ENCODE measurements around the gene ZBTB9. TPM values are rescaled to one million over a fixed set of nuclear protein-coding genes. Genes with fewer than 3 reads are reported as not detected.

The ZBTB9 gene
- total RNA-seq, 1 experiment from 2014 or later, result 11.4 TPM

DNA sequence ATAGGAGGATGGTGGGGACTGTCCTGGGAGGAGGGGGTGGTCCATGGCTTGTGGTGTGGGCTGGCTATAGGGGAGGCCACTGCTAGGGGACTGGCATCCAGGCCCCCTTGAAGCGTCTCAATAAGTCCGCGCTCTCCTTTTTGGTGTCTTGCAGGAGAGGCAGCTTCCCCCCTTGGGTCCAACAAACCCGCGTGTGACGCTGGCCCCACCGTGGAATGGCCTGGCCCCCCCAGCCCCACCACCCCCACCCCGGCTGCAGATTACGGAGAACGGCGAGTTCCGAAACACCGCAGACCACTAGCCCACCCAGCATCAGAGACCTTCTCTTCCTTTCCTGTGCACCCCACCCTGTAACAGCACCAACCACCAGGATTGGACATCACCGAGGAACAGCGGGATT, 2.8 kb upstream of the ZBTB9 start:
- H3K27me3 ChIP-seq (replicated peaks; ENCODE audit: control insufficient read depth, insufficient read depth, low read length), result no peaks in the 10 kb centered on the region
- Mint-ChIP-seq H3K9me3 (ENCODE audit: unreplicated experiment) (no peaks in the 10 kb centered on the region), H3K27me3 (ENCODE audit: insufficient read depth, unreplicated experiment) (no peaks in the 10 kb centered on the region), H3K4me1 (ENCODE audit: low read depth, unreplicated experiment) (peaks cover 19% of the 10 kb centered on the region), H3K36me3 (ENCODE audit: insufficient read depth, unreplicated experiment) (peaks cover 13% of the 10 kb centered on the region), H3K4me3 (ENCODE audit: unreplicated experiment) (no peak overlapping the region), H3K27ac (ENCODE audit: unreplicated experiment) (no peak overlapping the region)
- no TSS peak for BruUV-seq (replicated peaks)
- ChIA-PET POLR2A (no interaction called here), CTCF (interaction anchor here (0.9 kb wide), 1 partner anchor 169 kb away, joined by 3 read pairs; no protein-coding TSS in a partner anchor)
- no peak overlapping the region for H3K4me3 ChIP-seq (ENCODE audit: low read depth, low read length)
- no peaks in the 10 kb centered on the region; the same call in 1 of the 2 replicates for H3K36me3 ChIP-seq (ENCODE audit: control insufficient read depth, insufficient read depth, low read length)
- H3K4me1 ChIP-seq, result no peaks in the 10 kb centered on the region
- TF ChIP-seq, protein P1, sequence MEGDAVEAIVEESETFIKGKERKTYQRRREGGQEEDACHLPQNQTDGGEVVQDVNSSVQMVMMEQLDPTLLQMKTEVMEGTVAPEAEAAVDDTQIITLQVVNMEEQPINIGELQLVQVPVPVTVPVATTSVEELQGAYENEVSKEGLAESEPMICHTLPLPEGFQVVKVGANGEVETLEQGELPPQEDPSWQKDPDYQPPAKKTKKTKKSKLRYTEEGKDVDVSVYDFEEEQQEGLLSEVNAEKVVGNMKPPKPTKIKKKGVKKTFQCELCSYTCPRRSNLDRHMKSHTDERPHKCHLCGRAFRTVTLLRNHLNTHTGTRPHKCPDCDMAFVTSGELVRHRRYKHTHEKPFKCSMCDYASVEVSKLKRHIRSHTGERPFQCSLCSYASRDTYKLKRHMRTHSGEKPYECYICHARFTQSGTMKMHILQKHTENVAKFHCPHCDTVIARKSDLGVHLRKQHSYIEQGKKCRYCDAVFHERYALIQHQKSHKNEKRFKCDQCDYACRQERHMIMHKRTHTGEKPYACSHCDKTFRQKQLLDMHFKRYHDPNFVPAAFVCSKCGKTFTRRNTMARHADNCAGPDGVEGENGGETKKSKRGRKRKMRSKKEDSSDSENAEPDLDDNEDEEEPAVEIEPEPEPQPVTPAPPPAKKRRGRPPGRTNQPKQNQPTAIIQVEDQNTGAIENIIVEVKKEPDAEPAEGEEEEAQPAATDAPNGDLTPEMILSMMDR (IDR thresholded peaks at IDR 0.05; ENCODE audit: insufficient read depth in 1 of 2, low read depth in 1 of 2, low read length in 1 of 2, severe bottlenecking in 1 of 2, unreplicated experiment in 1 of 2), result no peak
- no peak for DNase-seq
- intact Hi-C loops (cut with micrococcal nuclease; ENCODE audit: unreplicated experiment), result no loop called here
- no peaks in the 10 kb centered on the region for H3K9me3 ChIP-seq

DNA sequence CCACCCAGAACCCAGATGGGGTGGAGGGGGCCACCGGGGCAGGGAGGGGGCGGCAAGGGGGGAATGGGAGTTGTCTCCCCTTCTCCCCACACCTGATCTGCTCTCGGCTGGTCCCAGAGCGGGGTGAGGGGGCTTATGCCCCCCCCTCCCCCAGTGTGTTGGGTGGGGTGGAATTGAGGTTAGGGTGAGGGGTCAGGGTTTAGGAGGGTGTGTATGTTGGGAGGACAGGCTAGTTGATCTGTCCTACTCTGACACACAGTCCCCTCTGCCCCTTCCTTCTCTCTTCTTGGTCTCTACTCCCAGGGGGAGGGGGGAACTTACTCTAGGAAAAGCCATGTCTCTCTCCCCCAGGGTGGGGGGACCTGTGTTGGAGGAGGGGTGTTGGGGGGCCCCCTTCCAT, 1.9 kb upstream of the ZBTB9 start:
- TF ChIP-seq, protein P1 (IDR thresholded peaks at IDR 0.05; ENCODE audit: insufficient read depth in 1 of 2, low read depth in 1 of 2, low read length in 1 of 2, severe bottlenecking in 1 of 2, unreplicated experiment in 1 of 2), result no peak
- BruUV-seq (replicated peaks), result no TSS peak
- no peaks in the 10 kb centered on the region; the same call in 1 of the 2 replicates for H3K36me3 ChIP-seq (ENCODE audit: control insufficient read depth, insufficient read depth, low read length)
- Mint-ChIP-seq H3K27me3 (ENCODE audit: insufficient read depth, unreplicated experiment) (no peaks in the 10 kb centered on the region), H3K4me3 (ENCODE audit: unreplicated experiment) (no peak overlapping the region), H3K4me1 (ENCODE audit: low read depth, unreplicated experiment) (peaks cover 19% of the 10 kb centered on the region), H3K36me3 (ENCODE audit: insufficient read depth, unreplicated experiment) (peaks cover 13% of the 10 kb centered on the region), H3K9me3 (ENCODE audit: unreplicated experiment) (no peaks in the 10 kb centered on the region), H3K27ac (ENCODE audit: unreplicated experiment) (no peak overlapping the region)
- intact Hi-C loops (cut with micrococcal nuclease; ENCODE audit: unreplicated experiment), result no loop called here
- H3K9me3 ChIP-seq, result no peaks in the 10 kb centered on the region
- H3K27me3 ChIP-seq (replicated peaks; ENCODE audit: control insufficient read depth, insufficient read depth, low read length), result no peaks in the 10 kb centered on the region
- H3K4me1 ChIP-seq, result no peaks in the 10 kb centered on the region
- ChIA-PET CTCF (interaction anchor here (0.6 kb wide), 1 partner anchor 16 kb away, joined by 3 read pairs; no protein-coding TSS in a partner anchor), POLR2A (no interaction called here)
- no peak overlapping the region for H3K4me3 ChIP-seq (ENCODE audit: low read depth, low read length)
- no peak for DNase-seq

DNA sequence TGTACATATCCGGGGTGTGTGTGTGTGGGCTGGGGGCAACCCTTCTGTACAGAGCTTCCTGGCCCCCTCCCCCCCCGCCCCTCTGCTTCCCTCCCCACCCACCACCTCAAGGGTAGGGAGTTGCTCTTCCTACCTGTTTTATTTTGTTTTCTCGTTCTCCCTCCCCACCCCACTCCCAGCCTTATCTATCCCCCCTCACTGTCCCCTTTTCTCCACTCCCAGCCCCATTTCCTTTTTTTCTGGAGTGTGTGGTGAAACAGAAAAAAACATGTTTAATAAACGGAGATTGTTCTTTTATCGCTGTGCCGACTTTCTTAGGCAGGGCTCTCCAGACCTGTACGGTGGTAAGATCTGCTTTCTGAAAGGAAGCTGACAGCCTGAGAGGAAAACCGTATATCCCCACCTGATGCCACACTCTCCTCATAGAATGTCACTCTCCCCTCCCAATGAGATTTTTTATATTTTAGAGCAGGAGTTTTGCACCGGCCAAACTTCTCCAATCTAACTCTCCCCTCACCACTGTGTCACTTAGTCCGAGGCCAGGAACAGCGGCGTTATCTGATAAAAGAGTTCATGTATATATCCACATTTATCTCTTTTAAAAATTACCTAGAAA, 875 bp upstream of the ZBTB9 start:
- Mint-ChIP-seq H3K27ac (ENCODE audit: unreplicated experiment) (peak overlapping the region; percentile 80), H3K9me3 (ENCODE audit: unreplicated experiment) (no peaks in the 10 kb centered on the region), H3K27me3 (ENCODE audit: insufficient read depth, unreplicated experiment) (no peaks in the 10 kb centered on the region), H3K4me1 (ENCODE audit: low read depth, unreplicated experiment) (peaks cover 19% of the 10 kb centered on the region), H3K4me3 (ENCODE audit: unreplicated experiment) (peak overlapping the region; percentile 97), H3K36me3 (ENCODE audit: insufficient read depth, unreplicated experiment) (peaks cover 13% of the 10 kb centered on the region)
- no TSS peak for BruUV-seq (replicated peaks)
- Histone ChIP-seq H3K9me3 (no peaks in the 10 kb centered on the region), H3K36me3 (ENCODE audit: control insufficient read depth, insufficient read depth, low read length) (no peaks in the 10 kb centered on the region; the same call in 1 of the 2 replicates), H3K4me3 (ENCODE audit: low read depth, low read length) (peak overlapping the region; percentile 79), H3K27me3 (replicated peaks; ENCODE audit: control insufficient read depth, insufficient read depth, low read length) (no peaks in the 10 kb centered on the region), H3K4me1 (no peaks in the 10 kb centered on the region)
- intact Hi-C loops (cut with micrococcal nuclease; ENCODE audit: unreplicated experiment), result loop anchor here (2.0 kb wide), 1 partner anchor 25 kb away; no protein-coding TSS in a partner anchor
- ChIA-PET CTCF (interaction anchor here (1.1 kb wide), 1 partner anchor 28 kb away, joined by 3 read pairs; no protein-coding TSS in a partner anchor), POLR2A (interaction anchor here (0.8 to 1.5 kb wide), 5 partner anchors 21 to 44 kb away, joined by 3 to 7 read pairs (median 3); no protein-coding TSS in a partner anchor)
- TF ChIP-seq, protein P1 (IDR thresholded peaks at IDR 0.05; ENCODE audit: insufficient read depth in 1 of 2, low read depth in 1 of 2, low read length in 1 of 2, severe bottlenecking in 1 of 2, unreplicated experiment in 1 of 2), result no peak
- no peak for DNase-seq

Measured in Caco-2 (cell line).